DMS153 treated with DMSO at 0.1 percent for 48 hours (cell line): ENCODE measurements around the gene MST1R.
"Not testable (repeated sequence)": the region's sequence is repeated elsewhere in the genome, so short reads cannot be mapped to it uniquely, and the experiment has no call there.

Experiments used
- DNase-seq: peaks from one replicate; lab custom pipeline; 2025; ENCODE audit not compliant: unreplicated experiment; lab: John Stamatoyannopoulos, UW

MST1R gene

DNA sequence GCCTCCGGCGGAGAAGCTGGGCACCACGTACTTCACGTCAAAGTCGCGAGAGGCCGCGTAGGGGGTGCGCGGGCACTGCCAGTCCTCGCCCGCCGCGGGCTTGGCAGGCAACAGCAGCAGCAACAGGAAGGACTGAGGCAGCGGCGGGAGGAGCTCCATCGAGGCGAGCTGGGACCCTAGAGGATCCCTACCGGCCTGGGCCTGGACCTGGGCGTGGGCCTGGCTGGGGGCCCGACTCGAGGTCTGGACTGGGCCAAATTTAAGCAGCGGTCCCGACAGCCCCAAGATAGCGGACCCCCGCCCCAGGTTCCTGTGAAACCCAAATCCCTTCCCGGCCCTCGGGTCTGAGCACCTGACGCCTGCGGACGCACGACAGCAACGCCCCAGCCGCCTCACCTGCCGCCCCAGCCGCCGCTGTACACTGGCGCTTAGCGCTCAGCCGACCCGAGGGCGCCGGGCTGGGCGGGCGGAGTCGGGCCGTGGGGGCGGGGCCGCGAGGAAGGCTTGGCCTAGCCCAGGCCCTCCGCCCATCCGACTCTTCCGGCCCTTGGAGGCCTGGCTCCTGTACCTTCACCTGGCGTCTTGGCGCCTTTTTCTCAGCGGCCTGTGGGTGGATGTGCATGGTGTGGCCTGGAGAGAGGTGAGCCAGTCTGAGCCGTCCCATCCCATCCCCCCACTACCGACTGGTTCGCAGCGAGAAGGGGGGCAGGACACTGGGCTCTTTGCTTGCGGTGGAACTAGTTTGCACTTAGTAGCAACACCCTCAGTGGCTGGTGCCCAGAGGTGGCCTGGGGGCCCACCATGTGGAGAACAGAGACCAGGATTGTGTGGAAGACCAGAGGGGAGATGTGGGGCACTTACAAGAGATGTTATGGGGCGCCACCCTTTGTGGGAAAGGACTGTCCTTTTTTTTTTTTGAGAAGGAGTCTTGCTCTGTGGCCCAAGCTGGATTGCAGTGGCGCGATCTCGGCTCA is at the start of gene MST1R:
TSS of gene MST1R (minus strand) at position 423 of the 974 bp plus-strand sequence. CDS start at position 159, 264 bp downstream.
- DNase-seq, result peak; percentile 37

DNA sequence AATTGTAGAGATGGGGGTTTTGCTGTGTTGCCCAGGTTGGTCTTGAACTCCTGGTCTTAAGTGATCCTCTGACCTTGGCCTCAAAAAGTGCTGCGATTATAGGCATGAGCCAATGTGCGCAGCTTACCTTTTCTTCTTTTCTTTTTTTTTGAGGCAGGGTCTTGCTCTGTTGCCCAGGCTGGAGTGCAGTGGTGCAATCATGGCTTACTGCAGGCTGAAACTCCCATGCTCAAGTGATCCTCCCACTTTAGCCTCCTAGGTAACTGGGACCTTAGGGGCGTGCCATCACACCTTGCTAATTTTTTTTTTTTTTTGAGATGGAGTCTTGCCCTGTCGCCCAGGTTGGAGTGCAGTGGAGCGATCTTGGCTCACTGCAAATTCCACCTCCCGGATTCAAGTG is 49.3 kb upstream of the MST1R start:
- no peak for DNase-seq

DNA sequence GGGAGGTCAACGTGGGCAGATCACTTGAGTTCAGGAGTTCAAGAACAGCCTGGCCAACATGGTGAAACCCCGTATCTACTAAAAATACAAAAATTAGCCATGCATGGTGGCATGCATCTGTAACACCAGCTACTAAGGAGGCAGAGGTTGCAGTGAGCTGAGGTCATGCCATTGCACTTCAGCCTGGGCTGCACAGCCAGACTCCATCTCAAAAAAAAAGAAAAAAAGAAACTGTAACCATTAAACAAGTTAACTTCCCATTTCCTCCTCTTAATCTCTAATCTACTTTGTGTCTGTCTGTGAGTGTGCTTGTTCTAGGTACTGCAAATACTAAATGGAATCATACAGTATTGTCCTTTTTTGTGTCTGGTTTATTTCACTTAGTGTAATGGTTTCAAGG is 39.0 kb upstream of the MST1R start:
- no peak for DNase-seq

DNA sequence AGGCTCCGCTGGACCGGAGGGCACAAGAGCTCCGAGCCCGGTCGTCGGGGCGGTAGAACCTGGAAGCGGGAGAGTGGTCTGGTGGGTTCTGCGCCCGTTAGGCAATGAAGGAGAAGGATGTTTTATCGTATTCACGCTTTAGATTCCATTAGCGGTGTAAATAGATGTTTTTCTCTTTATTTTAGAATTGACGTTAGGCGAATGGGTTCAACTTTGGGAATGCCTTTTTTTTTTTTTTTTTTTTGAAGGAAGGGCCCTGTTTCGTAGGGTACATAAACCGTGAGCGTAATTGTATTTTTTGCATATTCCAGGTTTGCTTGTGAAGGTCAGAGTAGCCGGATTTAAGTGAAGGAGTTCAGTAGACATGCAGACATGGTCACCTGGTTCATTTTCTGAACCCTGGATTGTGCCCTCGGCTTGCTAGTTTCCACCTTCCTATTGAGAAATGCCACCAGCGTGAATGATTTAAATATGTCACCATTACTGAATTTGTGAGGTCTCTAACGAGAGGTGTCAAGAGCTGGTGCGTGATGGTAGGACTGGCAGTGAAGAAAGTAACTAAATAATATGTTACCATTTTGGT is 37.1 kb upstream of the MST1R start:
- no peak for DNase-seq

DNA sequence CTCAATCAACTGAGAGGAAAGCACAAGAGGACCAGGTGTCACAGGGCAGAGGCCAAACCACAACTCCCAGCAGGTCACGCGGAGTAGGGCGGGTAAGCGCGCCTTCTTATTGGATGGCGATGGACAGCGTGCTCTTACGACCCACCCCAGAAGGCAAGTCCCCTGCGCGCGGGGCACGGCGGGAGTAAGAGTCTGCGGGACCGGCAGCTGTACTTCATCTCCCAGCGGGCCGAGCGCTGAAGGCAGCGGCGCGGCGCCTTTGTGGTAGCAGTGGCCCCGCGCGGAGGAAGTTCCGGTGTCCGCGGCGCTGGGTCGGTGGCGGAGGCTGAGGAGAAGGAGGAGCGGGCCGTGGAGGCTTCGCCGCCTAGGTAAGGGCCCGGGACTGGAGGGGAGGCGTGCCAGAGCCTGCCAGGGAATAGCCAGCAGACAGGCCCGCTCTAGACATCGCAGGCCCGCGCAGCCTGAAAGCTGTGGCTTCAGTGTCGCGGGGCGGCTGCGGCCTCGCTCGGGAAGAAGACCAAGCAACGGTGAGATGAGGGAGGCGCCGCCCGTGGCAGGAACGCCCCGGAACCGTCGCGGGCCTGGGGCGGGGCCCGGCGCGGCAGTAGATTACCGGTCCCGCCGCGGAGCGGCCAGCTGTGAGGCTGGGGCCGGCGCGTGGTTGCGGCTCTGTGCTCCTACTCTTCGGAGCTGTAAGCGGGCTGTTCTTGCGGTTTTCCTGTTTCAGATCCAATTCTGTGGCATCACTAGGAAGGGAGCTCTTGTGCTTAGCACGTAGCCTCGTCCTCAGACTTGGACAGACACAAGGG is 36.4 kb upstream of the MST1R start, which contains the start of gene RBM6:
TSS of gene RBM6 (plus strand) at position 293 of the 809 bp plus-strand sequence. CDS start 22,492 bp downstream, outside the sequence.
- DNase-seq, result peak; percentile 68

DNA sequence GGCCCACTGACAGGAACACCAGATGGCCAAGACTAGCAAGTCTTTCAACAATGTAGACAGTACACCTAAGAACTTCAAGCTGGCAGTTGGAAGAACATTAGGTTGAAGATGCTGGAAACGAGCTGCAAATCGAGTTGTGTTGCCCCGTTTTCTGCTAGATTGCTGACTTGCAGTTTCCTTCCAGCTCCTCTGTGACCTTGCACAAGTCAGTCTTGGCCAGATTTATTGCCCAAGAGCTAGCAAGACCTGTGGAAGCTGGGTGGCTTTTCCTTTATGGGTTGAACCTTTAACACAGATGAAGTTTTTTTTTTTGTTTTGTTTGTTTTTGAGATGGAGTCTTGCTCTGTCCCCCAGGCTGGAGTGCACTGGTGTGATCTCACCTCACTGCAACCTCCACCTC is 33.4 kb upstream of the MST1R start:
- DNase-seq, result no peak

DNA sequence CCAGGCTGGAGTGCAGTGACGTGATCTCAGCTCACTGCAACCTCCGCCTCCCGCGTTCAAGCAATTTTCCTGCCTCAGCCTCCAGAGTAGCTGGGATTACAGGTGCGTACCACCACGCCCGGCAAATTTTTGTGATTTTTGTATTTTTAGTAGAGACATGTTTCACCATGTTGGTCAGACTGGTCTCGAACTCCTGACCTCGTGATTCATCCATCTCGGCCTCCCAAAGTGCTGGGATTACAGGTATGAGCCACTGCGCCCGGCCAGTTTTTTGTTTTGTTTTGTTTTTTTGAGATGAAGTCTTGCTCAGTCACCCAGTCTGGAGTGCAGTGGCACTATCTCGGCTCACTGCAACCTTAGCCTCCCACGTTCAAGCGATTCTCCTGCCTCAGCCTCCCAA is 28.6 kb upstream of the MST1R start:
- DNase-seq, result not testable (repeated sequence)

DNA sequence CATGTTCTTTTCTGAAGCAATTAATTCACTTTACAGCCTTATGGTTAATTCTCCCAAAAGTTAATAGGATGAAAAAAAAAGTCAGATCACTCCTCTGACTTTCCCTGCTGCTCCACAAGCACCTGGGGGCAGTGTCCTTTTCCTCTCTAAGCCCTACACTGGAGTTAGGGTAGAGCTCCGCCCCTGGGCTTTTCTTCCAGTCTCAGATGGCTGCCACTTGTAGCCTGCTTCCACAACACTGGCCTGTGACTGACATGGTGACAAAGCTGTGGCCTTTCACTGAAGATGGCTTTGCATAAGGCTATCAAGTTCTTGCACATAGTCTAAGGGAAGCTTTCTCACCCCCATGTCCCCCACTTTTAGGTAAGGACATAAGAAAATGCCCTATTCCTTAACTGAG is 27.2 kb upstream of the MST1R start:
- DNase-seq, result peak; percentile 13

DNA sequence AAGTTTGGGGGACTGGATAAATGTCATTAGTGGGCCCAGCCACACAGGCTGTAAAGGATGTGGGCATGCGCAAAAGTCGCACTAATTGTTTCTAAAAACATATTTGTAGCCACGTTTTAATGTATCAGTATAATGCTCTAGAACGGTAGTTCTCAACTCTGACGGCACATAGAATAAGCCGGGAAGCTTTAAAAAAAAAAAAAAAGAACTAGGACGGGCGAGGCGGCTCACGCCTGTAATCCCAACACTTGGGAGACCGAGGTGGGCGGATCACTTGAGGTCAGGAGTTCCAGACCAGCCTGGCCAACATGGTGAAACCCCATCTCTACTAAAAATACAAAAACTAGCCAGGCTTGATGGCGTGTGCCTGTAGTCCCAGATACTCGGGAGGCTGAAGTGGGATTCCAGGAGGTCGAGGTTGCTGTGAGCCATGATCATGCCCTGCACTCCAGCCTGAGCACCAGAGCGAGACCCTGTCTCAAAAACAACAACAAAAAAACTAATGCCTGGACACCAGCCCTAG is 26.6 kb upstream of the MST1R start:
- DNase-seq, result no peak

DNA sequence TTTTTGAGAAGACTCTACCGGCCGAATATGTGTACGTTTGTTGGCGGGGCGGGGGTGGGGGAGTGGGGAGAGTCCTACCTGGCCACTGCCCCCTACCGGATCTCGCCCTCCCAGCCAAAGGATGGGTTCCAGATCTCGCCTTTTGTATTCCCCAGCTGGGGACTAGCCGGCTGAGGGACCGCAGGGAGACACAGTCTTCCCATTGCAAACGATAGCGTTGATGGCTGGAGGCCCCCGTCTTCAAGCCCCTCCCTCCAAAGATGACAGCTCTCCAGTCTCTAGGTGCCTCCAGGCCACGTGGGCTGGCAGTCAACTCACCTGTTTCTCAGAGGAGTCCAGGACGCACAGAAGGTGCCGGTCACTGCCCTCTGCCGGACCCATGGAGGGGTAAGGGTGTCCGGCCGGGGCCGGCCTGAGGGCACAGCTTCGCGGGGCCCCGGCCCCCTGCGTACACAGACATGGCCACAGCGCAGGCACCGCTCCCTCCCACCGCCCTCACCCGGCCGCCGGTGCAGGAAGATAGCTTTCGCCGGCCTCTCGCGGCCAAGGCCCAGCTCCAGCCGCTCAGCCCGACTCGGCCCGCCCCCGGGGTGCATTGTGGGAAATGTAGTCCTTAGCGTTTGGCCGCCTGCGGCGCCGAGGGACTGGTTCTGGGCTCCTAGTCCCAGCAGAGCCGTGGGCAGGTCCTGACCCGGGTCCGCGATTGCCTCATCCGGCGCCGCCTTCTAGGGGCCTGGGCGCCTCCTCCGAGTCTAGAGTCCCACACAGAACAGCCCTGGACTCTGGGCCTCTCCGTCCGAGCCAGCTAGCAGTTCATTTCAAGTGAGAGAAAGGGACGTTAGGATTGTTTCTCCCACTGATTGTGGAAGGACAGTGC is 25.9 kb upstream of the MST1R start, which contains the start of gene MON1A:
TSS of gene MON1A (minus strand) at position 521 of the 877 bp plus-strand sequence. CDS start 16,465 bp downstream, outside the sequence.
- peak; percentile 52 for DNase-seq

DNA sequence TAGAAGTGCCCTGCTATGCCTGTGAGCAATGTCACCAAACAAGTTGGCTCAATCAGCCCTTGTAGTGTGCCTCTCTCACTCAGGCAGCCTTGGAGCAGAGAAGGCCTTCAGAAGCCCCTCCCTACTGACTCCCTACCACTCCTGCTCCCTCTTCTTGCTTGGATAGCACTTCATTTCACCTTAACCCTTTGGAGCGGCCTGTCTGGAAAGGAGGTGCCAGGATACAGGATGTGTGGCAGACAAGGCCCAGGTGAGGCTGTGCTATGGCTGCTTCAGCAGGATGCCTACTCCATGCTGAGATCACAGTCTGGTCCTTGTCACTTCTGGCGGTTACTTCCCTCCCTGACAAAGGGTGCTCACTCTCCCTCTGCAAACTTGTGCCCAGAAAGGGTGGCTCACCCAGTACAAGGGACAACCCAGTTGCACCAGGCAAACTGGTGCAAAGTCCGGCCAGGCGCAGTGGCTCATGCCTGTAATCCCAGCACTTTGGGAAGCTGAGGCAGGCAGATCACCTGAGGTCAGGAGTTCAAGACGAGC is 24.9 kb upstream of the MST1R start:
- no peak for DNase-seq

DNA sequence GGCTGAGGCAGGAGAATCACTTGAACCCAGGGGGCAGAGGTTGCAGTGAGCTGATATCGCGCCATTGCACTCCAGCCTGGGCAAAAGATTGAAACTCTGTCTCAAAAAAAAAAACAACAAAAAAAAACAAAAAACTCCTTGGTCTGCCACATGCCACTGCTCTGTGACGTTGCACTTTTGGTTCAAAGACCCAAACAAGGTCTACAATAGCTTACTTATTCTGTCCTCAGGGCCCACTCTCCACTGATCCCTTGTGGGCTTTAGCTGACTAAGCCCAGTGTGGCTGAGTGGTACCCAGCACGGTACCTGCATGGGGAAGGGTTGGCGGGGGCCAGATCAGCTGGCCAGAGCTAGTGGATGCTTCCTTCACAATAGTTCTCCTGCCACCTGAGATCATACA is 24.1 kb upstream of the MST1R start:
- DNase-seq, result no peak

DNA sequence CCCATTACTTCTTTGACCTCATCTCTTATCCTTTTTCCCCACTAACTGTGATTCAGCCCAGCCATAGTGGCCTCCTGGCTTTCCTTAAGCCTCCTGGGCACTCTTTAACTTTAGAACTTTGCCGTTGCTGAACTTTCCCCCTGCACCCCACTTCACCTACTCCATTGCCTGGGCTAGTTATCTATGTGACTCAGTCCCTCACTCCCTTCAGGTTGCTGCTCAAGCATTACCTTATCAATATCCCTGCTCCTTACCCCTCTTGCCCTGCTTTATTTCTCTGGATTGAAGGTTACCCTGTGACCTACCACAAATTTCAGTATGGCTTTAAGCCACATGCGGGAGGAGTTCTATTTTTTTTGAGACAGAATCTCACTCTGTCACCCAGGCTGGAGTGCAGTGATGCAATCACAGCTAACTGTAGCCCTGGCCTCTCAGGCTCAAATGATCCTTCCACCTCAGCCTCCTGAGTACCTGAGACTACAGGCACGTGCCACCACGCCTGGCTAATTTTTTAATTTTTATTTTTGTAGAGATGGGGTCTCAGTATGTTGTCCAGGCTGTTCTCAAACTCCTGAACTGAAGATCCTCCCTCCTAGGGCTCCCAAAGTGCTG is 22.6 kb upstream of the MST1R start:
- no peak for DNase-seq

DNA sequence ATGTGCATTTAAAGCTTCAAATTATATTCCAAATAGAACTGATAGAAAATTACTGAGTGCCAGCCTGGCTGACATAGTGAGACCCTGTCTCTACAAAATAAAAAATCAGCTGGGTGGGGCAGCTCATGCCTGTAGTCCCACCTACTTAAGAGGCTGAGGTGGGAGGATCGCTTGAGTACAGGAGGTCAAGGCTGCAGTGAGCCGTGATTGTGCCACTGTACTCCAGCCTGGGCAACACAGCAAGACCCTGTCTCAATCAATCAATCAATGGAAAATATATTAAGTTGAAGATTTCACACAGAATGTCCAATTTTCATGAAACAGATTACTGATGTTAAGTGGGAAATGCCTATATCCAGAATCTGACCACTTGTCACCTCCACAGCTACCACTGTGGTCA is 21.8 kb upstream of the MST1R start:
- no peak for DNase-seq

DNA sequence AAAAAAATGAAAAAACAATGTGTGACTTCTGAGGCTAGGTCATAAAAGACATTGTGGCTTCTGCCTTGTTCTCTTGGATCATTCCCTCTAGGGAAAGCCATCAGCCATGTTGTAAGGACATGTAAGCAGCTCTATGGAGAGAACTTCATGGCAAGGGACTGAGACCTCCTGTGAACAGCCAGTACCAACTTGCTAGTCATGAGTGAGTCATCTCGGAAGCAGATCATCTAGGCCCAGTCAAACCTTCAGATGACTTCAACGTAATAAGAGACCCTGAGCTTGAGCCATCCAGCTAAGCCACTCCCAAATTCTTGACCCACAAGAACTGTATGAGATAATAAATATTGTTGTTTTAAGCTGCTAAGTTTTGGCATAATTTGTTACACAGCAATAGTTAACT is 21.0 kb upstream of the MST1R start:
- no peak for DNase-seq

DNA sequence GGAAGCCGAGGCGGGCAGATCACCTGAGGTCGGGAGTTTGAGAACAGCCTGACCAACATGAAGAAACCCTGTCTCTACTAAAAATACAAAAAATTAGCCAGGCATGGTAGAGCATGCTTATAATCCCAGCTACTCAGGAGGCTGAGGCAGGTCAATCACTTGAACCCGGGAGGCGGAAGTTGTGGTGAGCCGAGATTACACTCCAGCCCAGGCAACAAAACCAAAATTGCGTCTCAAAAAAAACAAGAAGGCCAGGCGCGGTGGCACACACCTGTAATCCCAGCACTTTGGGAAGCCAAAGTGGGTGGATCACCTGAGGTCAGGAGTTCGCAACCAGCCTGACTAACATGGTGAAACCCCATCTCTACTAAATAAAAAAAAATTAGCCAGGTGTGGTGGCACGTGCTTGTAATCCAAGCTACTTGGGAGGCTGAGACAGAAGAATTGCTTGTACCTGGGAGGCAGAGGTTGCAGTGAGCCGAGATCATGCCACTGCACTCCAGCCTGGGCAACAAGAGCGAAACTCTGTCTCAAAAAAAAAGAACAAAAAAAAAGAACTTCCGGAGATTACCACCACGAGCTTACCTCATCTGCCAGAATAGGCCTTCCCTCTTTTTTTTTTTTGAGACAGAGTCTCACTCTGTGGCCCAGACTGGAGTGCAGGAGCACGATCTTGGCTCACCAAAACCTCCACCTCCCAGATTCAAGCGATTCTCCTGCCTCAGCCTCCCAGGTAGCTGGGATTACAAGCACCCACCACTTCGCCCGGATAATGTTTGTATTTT is 14.3 kb upstream of the MST1R start:
- DNase-seq, result not testable (repeated sequence)

DNA sequence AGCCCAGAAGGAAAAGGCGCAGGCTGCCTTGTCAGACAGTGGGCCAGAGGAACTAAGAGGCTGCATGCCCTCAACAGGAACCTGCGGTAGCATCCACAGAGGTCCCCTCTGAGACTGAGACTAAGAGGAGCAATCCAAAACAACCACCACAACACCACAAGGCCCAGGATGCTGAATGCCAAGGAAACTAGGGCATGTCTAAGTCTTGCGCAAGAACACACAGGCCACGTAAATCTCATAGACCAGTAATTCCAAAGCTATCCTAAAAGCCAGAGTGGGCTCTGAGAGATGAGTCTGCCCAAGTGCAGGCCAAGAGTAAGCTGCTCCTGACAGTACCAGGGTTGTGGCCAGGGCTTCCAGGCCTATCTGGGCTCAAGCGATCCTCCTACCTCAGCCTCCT is 13.0 kb upstream of the MST1R start:
- no peak for DNase-seq

DNA sequence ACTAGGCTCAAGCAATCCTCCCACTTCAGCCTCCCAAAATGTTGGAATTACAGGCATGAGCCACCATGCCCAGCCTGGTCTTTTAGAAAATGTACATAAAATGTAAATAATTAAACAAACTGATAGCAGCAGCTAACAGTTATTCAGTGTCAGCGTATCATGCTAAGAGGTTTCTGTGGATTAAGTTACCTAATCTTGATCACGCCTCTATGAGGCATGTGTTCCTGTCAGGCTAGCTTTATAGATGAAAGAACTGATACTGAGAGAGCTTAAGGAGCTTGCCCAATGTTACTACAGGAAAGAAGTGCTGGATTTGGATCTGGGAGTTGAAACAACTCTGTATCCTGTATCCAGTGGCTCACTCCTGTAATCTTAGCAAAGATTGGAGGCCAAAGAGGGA is 11.2 kb upstream of the MST1R start:
- DNase-seq, result no peak

DNA sequence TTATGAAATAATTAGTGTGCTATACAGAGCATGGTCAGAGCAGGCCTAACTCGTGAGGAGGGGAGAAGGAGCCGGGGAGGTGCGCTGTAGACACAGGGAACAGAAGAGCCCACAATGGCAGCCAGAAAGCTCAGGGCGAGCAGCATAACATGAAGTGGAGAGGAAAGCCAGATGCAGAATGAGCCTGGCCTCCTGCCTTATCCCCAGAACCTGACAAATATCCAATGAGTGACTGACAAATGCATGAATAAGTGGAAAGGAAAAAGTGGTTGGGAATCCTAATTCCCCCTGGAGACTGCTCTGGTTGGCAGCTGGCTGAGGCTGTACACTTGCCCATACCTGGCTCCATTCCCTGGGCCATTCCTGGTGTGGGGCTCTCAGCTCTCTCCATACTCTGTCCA is 9.2 kb upstream of the MST1R start:
- DNase-seq, result no peak
